Stomach (tissue), 4 donors: ENCODE results near the gene THSD7B.

Source experiments
- POLR2A ChIP-seq, 4 donors: fragments of 450-650 bp; IDR thresholded peaks; one replicate each; pipeline ENCODE4 v1.6.1; 2016; ENCODE audit warnings: antibody characterized with exemption in 4 of 4, control low read depth in 2 of 4, mild to moderate bottlenecking in 1 of 4, moderate library complexity in 1 of 4
- POLR2AphosphoS5 ChIP-seq, 3 donors: sonication (generic); formaldehyde crosslinking; IDR thresholded peaks; one replicate each; pipeline ENCODE4 v1.6.1; 2016; ENCODE audit warnings: antibody characterized with exemption in 3 of 3
- TF ChIP-seq, protein P1 (sequence below), 7 experiments: fragments of 450-650 bp in 4 of 7; fragments of 200-600 bp in 3 of 7; sonication (generic) in 3 of 7; IDR thresholded peaks; one replicate each; pipeline ENCODE4 v1.5.1; 2016 to 2019; ENCODE audit warnings: antibody characterized with exemption in 7 of 7, control low read depth in 2 of 7, mild to moderate bottlenecking in 1 of 7

- TF ChIP-seq, protein P1, sequence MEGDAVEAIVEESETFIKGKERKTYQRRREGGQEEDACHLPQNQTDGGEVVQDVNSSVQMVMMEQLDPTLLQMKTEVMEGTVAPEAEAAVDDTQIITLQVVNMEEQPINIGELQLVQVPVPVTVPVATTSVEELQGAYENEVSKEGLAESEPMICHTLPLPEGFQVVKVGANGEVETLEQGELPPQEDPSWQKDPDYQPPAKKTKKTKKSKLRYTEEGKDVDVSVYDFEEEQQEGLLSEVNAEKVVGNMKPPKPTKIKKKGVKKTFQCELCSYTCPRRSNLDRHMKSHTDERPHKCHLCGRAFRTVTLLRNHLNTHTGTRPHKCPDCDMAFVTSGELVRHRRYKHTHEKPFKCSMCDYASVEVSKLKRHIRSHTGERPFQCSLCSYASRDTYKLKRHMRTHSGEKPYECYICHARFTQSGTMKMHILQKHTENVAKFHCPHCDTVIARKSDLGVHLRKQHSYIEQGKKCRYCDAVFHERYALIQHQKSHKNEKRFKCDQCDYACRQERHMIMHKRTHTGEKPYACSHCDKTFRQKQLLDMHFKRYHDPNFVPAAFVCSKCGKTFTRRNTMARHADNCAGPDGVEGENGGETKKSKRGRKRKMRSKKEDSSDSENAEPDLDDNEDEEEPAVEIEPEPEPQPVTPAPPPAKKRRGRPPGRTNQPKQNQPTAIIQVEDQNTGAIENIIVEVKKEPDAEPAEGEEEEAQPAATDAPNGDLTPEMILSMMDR (IDR thresholded peaks at IDR 0.05): no peak
- TF ChIP-seq POLR2A (IDR thresholded peaks at IDR 0.05) (no peak), POLR2AphosphoS5 (IDR thresholded peaks at IDR 0.05) (no peak)
These were observed 801.0 kb downstream of the THSD7B start for GRCh38 chr2:137566387-137566786.
